OCI-LY7 (cell line): ENCODE measurements around the gene ZNFX1.

Source experiments
- EZH2phosphoT487 ChIP-seq: fragments of 200-600 bp; sonication (generic); IDR thresholded peaks from 2 replicates; pipeline ENCODE4 v1.6.1; 2018; ENCODE audit warnings: low read depth, borderline replicate concordance, mild to moderate bottlenecking, mixed run types, antibody characterized with exemption, low read length, moderate library complexity, mixed read lengths
- TF ChIP-seq, protein P1 (sequence below): fragments of 200-600 bp; sonication (generic); conservative IDR thresholded peaks from 2 replicates; pipeline ENCODE4 v1.5.1; 2014; ENCODE audit warnings: mild to moderate bottlenecking, antibody characterized with exemption, low read length, moderate library complexity, mixed read lengths

- TF ChIP-seq, protein P1, sequence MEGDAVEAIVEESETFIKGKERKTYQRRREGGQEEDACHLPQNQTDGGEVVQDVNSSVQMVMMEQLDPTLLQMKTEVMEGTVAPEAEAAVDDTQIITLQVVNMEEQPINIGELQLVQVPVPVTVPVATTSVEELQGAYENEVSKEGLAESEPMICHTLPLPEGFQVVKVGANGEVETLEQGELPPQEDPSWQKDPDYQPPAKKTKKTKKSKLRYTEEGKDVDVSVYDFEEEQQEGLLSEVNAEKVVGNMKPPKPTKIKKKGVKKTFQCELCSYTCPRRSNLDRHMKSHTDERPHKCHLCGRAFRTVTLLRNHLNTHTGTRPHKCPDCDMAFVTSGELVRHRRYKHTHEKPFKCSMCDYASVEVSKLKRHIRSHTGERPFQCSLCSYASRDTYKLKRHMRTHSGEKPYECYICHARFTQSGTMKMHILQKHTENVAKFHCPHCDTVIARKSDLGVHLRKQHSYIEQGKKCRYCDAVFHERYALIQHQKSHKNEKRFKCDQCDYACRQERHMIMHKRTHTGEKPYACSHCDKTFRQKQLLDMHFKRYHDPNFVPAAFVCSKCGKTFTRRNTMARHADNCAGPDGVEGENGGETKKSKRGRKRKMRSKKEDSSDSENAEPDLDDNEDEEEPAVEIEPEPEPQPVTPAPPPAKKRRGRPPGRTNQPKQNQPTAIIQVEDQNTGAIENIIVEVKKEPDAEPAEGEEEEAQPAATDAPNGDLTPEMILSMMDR: no peak
- no peak for TF ChIP-seq EZH2phosphoT487
Observed at GRCh38 chr20:49303065-49303552, 25.3 kb upstream of the ZNFX1 start.
